Right lung (tissue), 5 donors: ENCODE data around the gene CD53. TPM values are rescaled to one million over a fixed set of nuclear protein-coding genes. Genes with fewer than 3 reads are reported as not detected.

Experiments
- DNase-seq, 2 donors: peaks; one replicate each; pipeline ENCODE4 v3.0.0-alpha.2; 2013
- polyA plus RNA-seq, 5 donors: library from polyadenylated mRNA; unstranded; fragments of 120-200 nt; gene quantifications; one replicate each; pipeline versions ENCODE4 v1.2.1 to v1.2.3, GENCODE V29; 2013; ENCODE audit warnings: inconsistent platforms in 1 of 5, low replicate concordance in 1 of 5; ENCODE audit not compliant: insufficient read length in 5 of 5, insufficient read depth in 1 of 5

Gene CD53
- polyA plus RNA-seq, 5 donors = 8.8 to 13.4 (median 11.0) TPM

GRCh38 chr1:110874324-110875215 is 1.6 kb downstream of the CD53 start:
- DNase-seq = no peak

GRCh38 chr1:110875216-110875731 is 2.3 kb downstream of the CD53 start:
- no peak for DNase-seq

- no peak for DNase-seq
These were observed 3.9 kb downstream of the CD53 start for GRCh38 chr1:110876748-110877341.

GRCh38 chr1:110877364-110877763 is 4.4 kb downstream of the CD53 start:
- no peak for DNase-seq

GRCh38 chr1:110877776-110878175 is 4.8 kb downstream of the CD53 start:
- DNase-seq = no peak

- no peak for DNase-seq
These were observed 5.6 kb downstream of the CD53 start for GRCh38 chr1:110878591-110878990.

- no peak for DNase-seq
These were observed 6.0 kb downstream of the CD53 start for GRCh38 chr1:110878993-110879392.

GRCh38 chr1:110879758-110880606 is 7.0 kb downstream of the CD53 start:
- DNase-seq = no peak

GRCh38 chr1:110880708-110881374 is 7.9 kb downstream of the CD53 start:
- DNase-seq = no peak

- DNase-seq = no peak
These were observed 15.1 kb downstream of the CD53 start for GRCh38 chr1:110888049-110888448.

- DNase-seq = no peak
These were observed 15.7 kb downstream of the CD53 start for GRCh38 chr1:110888641-110889040.

- no peak for DNase-seq
These were observed 17.7 kb downstream of the CD53 start for GRCh38 chr1:110890474-110891196.

- DNase-seq = no peak
These were observed 21.1 kb downstream of the CD53 start for GRCh38 chr1:110893908-110894490.

GRCh38 chr1:110896090-110896489 is 23.1 kb downstream of the CD53 start:
- no peak for DNase-seq

- DNase-seq = no peak
These were observed 24.7 kb downstream of the CD53 start for GRCh38 chr1:110897681-110898080.

- no peak for DNase-seq
These were observed 25.9 kb downstream of the CD53 start for GRCh38 chr1:110898734-110899457.

GRCh38 chr1:110899458-110899843 is 26.5 kb downstream of the CD53 start:
- DNase-seq = no peak

GRCh38 chr1:110902820-110903463 is 30.0 kb downstream of the CD53 start:
- DNase-seq = no peak

GRCh38 chr1:110903853-110904500 is 31.0 kb downstream of the CD53 start:
- no peak for DNase-seq
